HUES48 (cell line): ENCODE data around the gene CPPED1.
A peak's percentile ranks its signal among the peaks of the same experiment; 100 is the strongest.

ENCODE experiments used
- H3K27ac ChIP-seq: one replicate; pipeline ENCODE4 v1.7.0; 2013; ENCODE audit warnings: low read depth, low read length, inconsistent platforms
- H3K27me3 ChIP-seq: 2 replicates; pipeline ENCODE4 v1.6.1; 2013; ENCODE audit warnings: mild to moderate bottlenecking, low read length; ENCODE audit not compliant: control insufficient read depth, insufficient read depth
- H3K36me3 ChIP-seq: 2 replicates; pipeline ENCODE4 v1.6.1; 2013; ENCODE audit warnings: low read length; ENCODE audit not compliant: control insufficient read depth, insufficient read depth
- H3K4me1 ChIP-seq: 2 replicates; pipeline ENCODE4 v1.6.1; 2013; ENCODE audit warnings: mild to moderate bottlenecking, low read length; ENCODE audit not compliant: control insufficient read depth, insufficient read depth
- H3K4me3 ChIP-seq: 2 replicates; pipeline ENCODE4 v1.5.1; 2013; ENCODE audit warnings: mild to moderate bottlenecking, low read depth, low read length
- H3K9ac ChIP-seq: 2 replicates; pipeline ENCODE4 v1.6.1; 2013; ENCODE audit warnings: mild to moderate bottlenecking, low read depth, low read length, moderate library complexity
- H3K9me3 ChIP-seq: 2 replicates; pipeline ENCODE4 v1.6.1; 2013; ENCODE audit warnings: low read length; ENCODE audit not compliant: control insufficient read depth, insufficient read depth

The CPPED1 gene

GRCh38 chr16:12681653-12682052, 122.0 kb downstream of the CPPED1 start:
- no peaks in the 10 kb centered on the region for H3K9me3 ChIP-seq
- H3K36me3 ChIP-seq = no peaks in the 10 kb centered on the region
- H3K27me3 ChIP-seq = no peaks in the 10 kb centered on the region
- H3K4me1 ChIP-seq = peaks cover 26% of the 10 kb centered on the region
- no peak overlapping the region for H3K4me3 ChIP-seq
- H3K27ac ChIP-seq = no peak overlapping the region
- H3K9ac ChIP-seq = no peak overlapping the region

- Histone ChIP-seq H3K27me3 (no peaks in the 10 kb centered on the region), H3K27ac (peak overlapping the region; percentile 89), H3K9me3 (no peaks in the 10 kb centered on the region), H3K9ac (peak overlapping the region; percentile 32; the same call in 1 of the 2 replicates), H3K4me1 (peaks cover 33% of the 10 kb centered on the region), H3K4me3 (no peak overlapping the region), H3K36me3 (no peaks in the 10 kb centered on the region)
Measured at GRCh38 chr16:12680531-12680930, 123.2 kb downstream of the CPPED1 start.

GRCh38 chr16:12679660-12680272, 123.9 kb downstream of the CPPED1 start:
- peak overlapping the region; percentile 32; the same call in 1 of the 2 replicates for H3K9ac ChIP-seq
- H3K27ac ChIP-seq = peak overlapping the region; percentile 89
- no peaks in the 10 kb centered on the region for H3K27me3 ChIP-seq
- H3K36me3 ChIP-seq = no peaks in the 10 kb centered on the region
- peaks cover 33% of the 10 kb centered on the region for H3K4me1 ChIP-seq
- H3K4me3 ChIP-seq = peak overlapping the region; percentile 4; the same call in 1 of the 2 replicates
- H3K9me3 ChIP-seq = no peaks in the 10 kb centered on the region

- Histone ChIP-seq H3K27me3 (no peaks in the 10 kb centered on the region), H3K27ac (peak overlapping the region; percentile 89), H3K4me1 (peaks cover 33% of the 10 kb centered on the region), H3K36me3 (no peaks in the 10 kb centered on the region), H3K9ac (no peak overlapping the region), H3K9me3 (no peaks in the 10 kb centered on the region), H3K4me3 (no peak overlapping the region; the same call in 1 of the 2 replicates)
Measured at GRCh38 chr16:12678983-12679382, 124.7 kb downstream of the CPPED1 start.

GRCh38 chr16:12677502-12677901, 126.2 kb downstream of the CPPED1 start:
- H3K4me1 ChIP-seq = peaks cover 33% of the 10 kb centered on the region
- H3K9ac ChIP-seq = no peak overlapping the region
- H3K27me3 ChIP-seq = no peaks in the 10 kb centered on the region
- H3K36me3 ChIP-seq = no peaks in the 10 kb centered on the region
- H3K4me3 ChIP-seq = no peak overlapping the region
- H3K9me3 ChIP-seq = no peaks in the 10 kb centered on the region
- no peak overlapping the region for H3K27ac ChIP-seq

- Histone ChIP-seq H3K9ac (no peak overlapping the region), H3K27ac (no peak overlapping the region), H3K4me1 (peaks cover 33% of the 10 kb centered on the region), H3K36me3 (no peaks in the 10 kb centered on the region), H3K27me3 (no peaks in the 10 kb centered on the region), H3K9me3 (no peaks in the 10 kb centered on the region), H3K4me3 (no peak overlapping the region)
Measured at GRCh38 chr16:12675852-12676251, 127.8 kb downstream of the CPPED1 start.

GRCh38 chr16:12675046-12675445, 128.6 kb downstream of the CPPED1 start:
- no peaks in the 10 kb centered on the region for H3K9me3 ChIP-seq
- no peaks in the 10 kb centered on the region for H3K36me3 ChIP-seq
- H3K4me1 ChIP-seq = peaks cover 25% of the 10 kb centered on the region
- no peak overlapping the region for H3K4me3 ChIP-seq
- H3K9ac ChIP-seq = no peak overlapping the region
- H3K27ac ChIP-seq = no peak overlapping the region
- H3K27me3 ChIP-seq = no peaks in the 10 kb centered on the region

- Histone ChIP-seq H3K36me3 (no peaks in the 10 kb centered on the region), H3K4me1 (peaks cover 22% of the 10 kb centered on the region), H3K9ac (no peak overlapping the region), H3K27me3 (no peaks in the 10 kb centered on the region), H3K4me3 (no peak overlapping the region), H3K9me3 (no peaks in the 10 kb centered on the region), H3K27ac (no peak overlapping the region)
Measured at GRCh38 chr16:12674524-12674923, 129.2 kb downstream of the CPPED1 start.

- Histone ChIP-seq H3K4me1 (peaks cover 17% of the 10 kb centered on the region), H3K27me3 (no peaks in the 10 kb centered on the region), H3K9ac (no peak overlapping the region), H3K4me3 (no peak overlapping the region), H3K27ac (no peak overlapping the region), H3K36me3 (no peaks in the 10 kb centered on the region), H3K9me3 (no peaks in the 10 kb centered on the region)
Measured at GRCh38 chr16:12674071-12674470, 129.6 kb downstream of the CPPED1 start.

- Histone ChIP-seq H3K9me3 (no peaks in the 10 kb centered on the region; the same call in 1 of the 2 replicates), H3K4me3 (no peak overlapping the region), H3K4me1 (peaks cover 12% of the 10 kb centered on the region; the same call in 1 of the 2 replicates), H3K27ac (no peak overlapping the region), H3K9ac (no peak overlapping the region), H3K36me3 (no peaks in the 10 kb centered on the region), H3K27me3 (no peaks in the 10 kb centered on the region)
Measured at GRCh38 chr16:12673466-12673865, 130.2 kb downstream of the CPPED1 start.

GRCh38 chr16:12672986-12673385, 130.7 kb downstream of the CPPED1 start:
- Histone ChIP-seq H3K27me3 (no peaks in the 10 kb centered on the region), H3K36me3 (no peaks in the 10 kb centered on the region), H3K4me3 (no peak overlapping the region)

More at GRCh38 chr16:12672986-12673385, 130.7 kb downstream of the CPPED1 start:
- Histone ChIP-seq H3K27ac (no peak overlapping the region), H3K4me1 (peaks cover 7% of the 10 kb centered on the region; the same call in 1 of the 2 replicates), H3K9ac (no peak overlapping the region), H3K9me3 (no peaks in the 10 kb centered on the region; the same call in 1 of the 2 replicates)
